Astrocyte of the cerebellum (primary cell): ENCODE data around the gene BTBD10.

Experiments
- DNase-seq: peaks from one replicate; pipeline ENCODE4 v3.0.0-alpha.2; 2011; ENCODE audit warnings: low read depth
- H3K4me3 ChIP-seq: 2 replicates; pipeline ENCODE4 v1.5.1; 2011; ENCODE audit warnings: mild to moderate bottlenecking, low read depth, low read length, moderate library complexity
- in situ Hi-C: cut with HindIII; loops from 2 replicates; pipeline ENCODE4 v1.10.0; 2017; ENCODE audit warnings: low sequenced_read_pairs
- TF ChIP-seq, protein P1 (sequence below): IDR thresholded peaks from 2 replicates; pipeline ENCODE4 v1.5.1; 2012; ENCODE audit warnings: low read length, low read depth, moderate library complexity, mild to moderate bottlenecking; ENCODE audit errors: missing control alignments

BTBD10 gene

DNA sequence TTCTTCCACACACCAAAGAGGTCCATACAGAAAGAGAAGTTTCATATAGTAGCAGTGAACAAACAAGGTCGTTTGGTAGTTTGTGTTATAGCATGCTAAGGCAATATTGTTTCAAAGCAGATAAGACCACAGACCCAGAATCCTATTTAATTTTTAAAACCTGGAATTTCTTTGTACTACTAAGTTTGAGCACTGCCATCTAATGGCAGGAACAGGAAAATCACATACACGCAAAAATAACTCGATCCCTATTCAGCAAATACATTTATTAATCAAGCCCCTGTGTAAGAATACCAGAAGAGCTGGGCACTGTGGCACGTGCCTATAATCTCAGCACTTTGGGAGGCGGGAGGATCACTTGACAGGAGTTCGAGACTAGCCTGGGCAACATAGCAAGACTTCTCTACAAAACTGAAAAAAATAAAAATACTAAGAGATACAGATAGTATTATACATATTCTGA, 2.9 kb upstream of the BTBD10 start:
- DNase-seq, result no peak
- TF ChIP-seq, protein P1, sequence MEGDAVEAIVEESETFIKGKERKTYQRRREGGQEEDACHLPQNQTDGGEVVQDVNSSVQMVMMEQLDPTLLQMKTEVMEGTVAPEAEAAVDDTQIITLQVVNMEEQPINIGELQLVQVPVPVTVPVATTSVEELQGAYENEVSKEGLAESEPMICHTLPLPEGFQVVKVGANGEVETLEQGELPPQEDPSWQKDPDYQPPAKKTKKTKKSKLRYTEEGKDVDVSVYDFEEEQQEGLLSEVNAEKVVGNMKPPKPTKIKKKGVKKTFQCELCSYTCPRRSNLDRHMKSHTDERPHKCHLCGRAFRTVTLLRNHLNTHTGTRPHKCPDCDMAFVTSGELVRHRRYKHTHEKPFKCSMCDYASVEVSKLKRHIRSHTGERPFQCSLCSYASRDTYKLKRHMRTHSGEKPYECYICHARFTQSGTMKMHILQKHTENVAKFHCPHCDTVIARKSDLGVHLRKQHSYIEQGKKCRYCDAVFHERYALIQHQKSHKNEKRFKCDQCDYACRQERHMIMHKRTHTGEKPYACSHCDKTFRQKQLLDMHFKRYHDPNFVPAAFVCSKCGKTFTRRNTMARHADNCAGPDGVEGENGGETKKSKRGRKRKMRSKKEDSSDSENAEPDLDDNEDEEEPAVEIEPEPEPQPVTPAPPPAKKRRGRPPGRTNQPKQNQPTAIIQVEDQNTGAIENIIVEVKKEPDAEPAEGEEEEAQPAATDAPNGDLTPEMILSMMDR, result peak; percentile 54
- no peak overlapping the region for H3K4me3 ChIP-seq
- in situ Hi-C loops, result no loop called here

DNA sequence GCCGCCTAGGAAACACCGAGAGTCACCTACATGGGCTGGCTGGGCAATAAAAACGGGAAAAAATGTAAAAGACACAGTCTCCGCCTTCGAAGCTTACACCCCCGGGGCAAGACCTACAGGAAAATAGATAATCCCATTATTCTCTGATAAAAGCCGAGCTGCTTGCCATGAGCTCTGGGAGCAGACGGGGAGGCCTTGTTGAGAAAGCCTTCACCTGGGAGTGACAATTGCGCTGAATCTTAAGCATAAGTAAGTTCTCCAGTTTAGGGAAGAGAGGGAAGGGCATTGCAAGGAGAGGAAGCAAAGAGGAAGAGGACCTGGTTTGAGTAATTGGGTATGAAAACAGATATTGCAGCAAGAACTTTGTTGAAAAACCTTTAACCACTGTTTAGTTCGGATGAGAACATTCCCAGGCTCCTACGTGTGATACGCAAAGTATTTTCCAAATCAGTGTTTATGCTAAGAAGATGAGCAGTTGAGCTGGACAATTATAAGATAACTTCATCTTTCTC, 813 bp upstream of the BTBD10 start:
- in situ Hi-C loops, result no loop called here
- no peak for DNase-seq
- TF ChIP-seq, protein P1, result no peak
- peak overlapping the region; percentile 92 for H3K4me3 ChIP-seq

DNA sequence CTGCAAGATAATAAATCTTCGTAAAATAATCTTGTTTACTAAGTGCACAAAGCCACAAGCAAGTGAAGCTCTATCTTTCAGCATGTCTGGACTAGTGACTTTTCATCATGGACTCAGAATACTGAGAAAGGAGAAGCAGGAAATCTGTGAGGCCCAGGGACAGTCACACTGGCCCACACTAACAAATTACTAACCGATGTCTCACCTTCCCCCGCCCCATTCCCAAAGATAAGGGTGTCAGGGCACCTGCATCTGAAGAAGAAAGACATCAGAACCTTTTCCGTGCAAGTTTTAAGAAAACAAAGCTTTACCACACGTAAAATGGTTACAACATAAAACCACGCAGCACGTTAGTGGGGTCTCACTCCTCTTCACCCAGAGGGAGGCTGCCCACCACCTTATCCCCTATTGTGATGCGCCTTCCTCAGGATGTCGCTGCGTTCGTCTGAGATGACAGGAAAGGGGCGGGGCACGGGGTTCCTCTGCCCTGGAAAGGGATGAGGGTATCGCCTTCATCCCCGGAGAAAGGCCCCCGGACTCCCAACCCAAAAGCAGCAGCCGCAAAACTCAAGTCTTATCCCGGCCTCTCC, 616 bp downstream of the BTBD10 start:
- in situ Hi-C loops, result no loop called here
- TF ChIP-seq, protein P1, result peak; percentile 5
- DNase-seq, result no peak
- H3K4me3 ChIP-seq, result peak overlapping the region; percentile 92

DNA sequence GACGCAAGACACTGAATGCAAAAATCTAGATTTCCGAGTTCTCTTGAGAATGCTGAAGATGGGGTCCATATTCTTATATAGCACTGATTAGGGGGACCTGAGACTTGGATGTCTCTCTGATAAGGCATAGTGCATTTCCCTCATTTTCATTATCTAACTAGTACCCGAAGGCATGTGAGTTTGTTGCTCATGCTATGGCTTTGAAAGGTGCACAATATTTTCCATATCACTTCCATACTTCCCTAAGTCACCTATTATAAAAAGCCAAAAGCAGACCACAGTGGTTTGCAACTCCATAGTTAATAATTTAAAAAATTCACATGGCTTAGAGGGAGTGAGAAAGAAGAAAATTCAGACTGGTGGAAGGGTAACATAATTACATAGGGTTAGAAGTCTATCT, 1.7 kb downstream of the BTBD10 start:
- no peak for DNase-seq
- in situ Hi-C loops, result no loop called here
- TF ChIP-seq, protein P1, result no peak
- no peak overlapping the region for H3K4me3 ChIP-seq

DNA sequence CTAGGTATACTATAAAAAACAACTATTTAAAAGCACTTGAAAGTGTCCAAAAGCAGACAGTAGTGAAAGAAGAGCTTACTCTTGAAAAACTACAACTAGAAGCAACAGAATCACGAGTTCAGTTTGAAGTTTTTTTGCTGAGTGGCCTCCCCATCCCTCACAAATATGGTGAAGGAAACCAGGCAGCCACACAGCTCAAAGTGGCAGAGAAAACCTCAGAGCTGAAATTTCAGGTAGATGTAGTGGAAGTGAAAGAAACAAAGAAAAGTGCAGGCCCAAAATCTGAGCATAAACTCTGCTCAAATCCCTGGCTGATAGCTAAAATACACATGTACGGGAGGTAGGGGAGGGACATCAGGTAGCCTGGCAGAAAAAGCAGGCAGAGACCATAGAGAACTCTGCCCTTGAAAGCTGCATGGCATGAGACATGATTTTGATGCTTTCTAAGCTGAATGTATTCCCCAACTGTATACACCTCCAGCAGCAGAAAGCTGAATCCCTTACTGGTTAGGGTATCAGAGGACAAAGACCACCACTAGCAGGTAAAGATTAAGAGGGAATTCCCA, 12.1 kb downstream of the BTBD10 start:
- TF ChIP-seq, protein P1, result no peak
- in situ Hi-C loops, result no loop called here
- no peak overlapping the region for H3K4me3 ChIP-seq
- DNase-seq, result no peak

DNA sequence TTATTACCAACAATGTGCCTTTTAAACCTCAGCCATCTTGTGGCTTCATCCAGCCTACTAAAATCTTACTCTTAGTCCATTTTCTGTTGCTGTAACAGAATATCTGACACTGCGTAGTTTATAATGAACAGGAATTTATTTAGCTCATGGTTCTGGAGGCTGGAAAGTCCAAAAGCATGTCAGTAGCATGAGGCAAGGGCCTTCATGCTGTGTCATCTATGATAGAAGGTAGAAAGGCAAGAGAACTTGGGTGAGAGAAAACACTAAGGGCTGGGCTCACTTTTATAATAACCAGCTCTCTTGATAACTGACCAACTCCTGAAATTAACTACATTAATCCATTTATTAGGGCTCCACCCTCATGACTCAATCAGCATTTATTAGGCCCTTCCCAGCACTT, 13.5 kb downstream of the BTBD10 start:
- DNase-seq, result no peak
- in situ Hi-C loops, result no loop called here
- no peak overlapping the region for H3K4me3 ChIP-seq
- TF ChIP-seq, protein P1, result no peak
